ENCODE results near the gene WNK2.

The WNK2 gene

DNA sequence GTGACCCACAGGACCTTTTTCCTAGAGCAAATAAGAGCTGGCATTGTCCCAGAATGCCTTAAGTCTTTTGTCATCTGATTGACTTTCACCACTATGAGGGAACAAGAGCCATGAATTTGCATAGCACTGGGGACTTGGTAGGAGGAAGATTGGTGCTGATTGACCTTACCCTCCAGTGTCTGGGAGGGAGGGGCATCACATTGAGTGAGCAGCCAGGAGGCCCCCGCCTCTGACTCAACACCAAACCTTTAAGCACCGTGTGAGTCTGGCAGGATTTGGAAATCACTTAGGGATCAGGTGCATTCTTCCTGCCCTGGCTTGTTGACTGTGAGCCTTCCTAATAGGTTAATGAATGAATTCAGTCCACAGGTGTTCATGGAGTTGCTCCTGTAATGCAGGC, 40.7 kb downstream of the WNK2 start:
- H3K9me3 ChIP-seq (ENCODE audit: insufficient read depth, low read depth, low read length), result no peaks in the 10 kb centered on the region
- 26% methylated on average over 2 of the region's 2 CpGs for WGBS
- no peak overlapping the region for H3K9ac ChIP-seq (ENCODE audit: low read depth, low read length)
- H3K27ac ChIP-seq (ENCODE audit: low read depth, low read length), result no peak overlapping the region
- H3K4me3 ChIP-seq (ENCODE audit: low read length), result no peak overlapping the region
- no peaks in the 10 kb centered on the region for H3K27me3 ChIP-seq (ENCODE audit: insufficient read depth, low read length)
- H3K36me3 ChIP-seq (ENCODE audit: insufficient read depth, low read length), result no peaks in the 10 kb centered on the region
- peaks cover 9% of the 10 kb centered on the region for H3K4me1 ChIP-seq (ENCODE audit: insufficient read depth, low read length)

- 96% methylated on average over 6 of the region's 7 CpGs for WGBS
- no peaks in the 10 kb centered on the region for H3K9me3 ChIP-seq (ENCODE audit: insufficient read depth, low read depth, low read length)
Measured at GRCh38 chr9:93225417-93225816, 41.5 kb downstream of the WNK2 start.

GRCh38 chr9:93225892-93226291, 42.0 kb downstream of the WNK2 start:
- Histone ChIP-seq H3K4me3 (ENCODE audit: low read length) (no peak overlapping the region), H3K27ac (ENCODE audit: low read depth, low read length) (no peak overlapping the region), H3K27me3 (ENCODE audit: insufficient read depth, low read length) (no peaks in the 10 kb centered on the region), H3K9ac (ENCODE audit: low read depth, low read length) (no peak overlapping the region), H3K36me3 (ENCODE audit: insufficient read depth, low read length) (no peaks in the 10 kb centered on the region), H3K4me1 (ENCODE audit: insufficient read depth, low read length) (peaks cover 9% of the 10 kb centered on the region), H3K9me3 (ENCODE audit: insufficient read depth, low read depth, low read length) (no peaks in the 10 kb centered on the region)
- 96% methylated on average over 9 of the region's 9 CpGs for WGBS

More at GRCh38 chr9:93225417-93225816, 41.5 kb downstream of the WNK2 start:
- H3K4me1 ChIP-seq (ENCODE audit: insufficient read depth, low read length), result peaks cover 9% of the 10 kb centered on the region
- no peak overlapping the region for H3K4me3 ChIP-seq (ENCODE audit: low read length)
- no peaks in the 10 kb centered on the region for H3K27me3 ChIP-seq (ENCODE audit: insufficient read depth, low read length)
- no peak overlapping the region for H3K27ac ChIP-seq (ENCODE audit: low read depth, low read length)
- no peaks in the 10 kb centered on the region for H3K36me3 ChIP-seq (ENCODE audit: insufficient read depth, low read length)
- no peak overlapping the region for H3K9ac ChIP-seq (ENCODE audit: low read depth, low read length)

GRCh38 chr9:93226819-93227218, 42.9 kb downstream of the WNK2 start:
- Histone ChIP-seq H3K4me3 (ENCODE audit: low read length) (no peak overlapping the region), H3K36me3 (ENCODE audit: insufficient read depth, low read length) (no peaks in the 10 kb centered on the region), H3K9me3 (ENCODE audit: insufficient read depth, low read depth, low read length) (no peaks in the 10 kb centered on the region), H3K4me1 (ENCODE audit: insufficient read depth, low read length) (peaks cover 9% of the 10 kb centered on the region), H3K27ac (ENCODE audit: low read depth, low read length) (no peak overlapping the region), H3K9ac (ENCODE audit: low read depth, low read length) (no peak overlapping the region), H3K27me3 (ENCODE audit: insufficient read depth, low read length) (no peaks in the 10 kb centered on the region)
- 92% methylated on average over 4 of the region's 5 CpGs for WGBS

GRCh38 chr9:93228030-93228429, 44.1 kb downstream of the WNK2 start:
- peaks cover 9% of the 10 kb centered on the region for H3K4me1 ChIP-seq (ENCODE audit: insufficient read depth, low read length)
- H3K27me3 ChIP-seq (ENCODE audit: insufficient read depth, low read length), result no peaks in the 10 kb centered on the region
- no peak overlapping the region for H3K27ac ChIP-seq (ENCODE audit: low read depth, low read length)
- no peaks in the 10 kb centered on the region for H3K9me3 ChIP-seq (ENCODE audit: insufficient read depth, low read depth, low read length)
- H3K4me3 ChIP-seq (ENCODE audit: low read length), result no peak overlapping the region
- H3K36me3 ChIP-seq (ENCODE audit: insufficient read depth, low read length), result no peaks in the 10 kb centered on the region
- WGBS, result 94% methylated on average over 7 of the region's 7 CpGs
- no peak overlapping the region for H3K9ac ChIP-seq (ENCODE audit: low read depth, low read length)

DNA sequence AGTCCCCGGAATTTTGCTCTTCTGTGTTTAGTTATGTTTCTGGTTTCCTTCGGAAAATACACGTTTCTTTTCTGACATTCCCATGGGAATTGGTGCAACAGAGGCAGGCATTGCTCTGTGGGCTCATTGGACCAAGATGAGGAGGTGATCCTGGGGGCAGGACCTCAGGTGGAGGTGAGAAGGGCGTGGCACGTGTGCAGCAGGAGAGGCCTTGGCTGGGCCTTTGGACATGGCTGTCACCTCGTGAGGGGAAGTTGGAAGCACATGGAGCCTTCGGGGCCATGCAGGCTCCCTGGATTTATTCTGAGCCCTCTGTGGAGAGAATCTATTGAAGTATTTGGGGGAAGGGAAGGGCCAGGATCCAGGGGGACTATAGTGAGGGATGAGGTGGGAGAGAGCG, 44.5 kb downstream of the WNK2 start:
- H3K4me3 ChIP-seq (ENCODE audit: low read length), result no peak overlapping the region
- no peaks in the 10 kb centered on the region for H3K27me3 ChIP-seq (ENCODE audit: insufficient read depth, low read length)
- no peaks in the 10 kb centered on the region for H3K9me3 ChIP-seq (ENCODE audit: insufficient read depth, low read depth, low read length)
- H3K9ac ChIP-seq (ENCODE audit: low read depth, low read length), result no peak overlapping the region
- WGBS, result 89% methylated on average over 8 of the region's 8 CpGs
- no peaks in the 10 kb centered on the region for H3K36me3 ChIP-seq (ENCODE audit: insufficient read depth, low read length)
- H3K27ac ChIP-seq (ENCODE audit: low read depth, low read length), result no peak overlapping the region
- peaks cover 7% of the 10 kb centered on the region for H3K4me1 ChIP-seq (ENCODE audit: insufficient read depth, low read length)

- WGBS, result 95% methylated on average over 14 of the region's 14 CpGs
- Histone ChIP-seq H3K27ac (ENCODE audit: low read depth, low read length) (no peak overlapping the region), H3K4me3 (ENCODE audit: low read length) (no peak overlapping the region), H3K36me3 (ENCODE audit: insufficient read depth, low read length) (no peaks in the 10 kb centered on the region), H3K9ac (ENCODE audit: low read depth, low read length) (no peak overlapping the region), H3K27me3 (ENCODE audit: insufficient read depth, low read length) (no peaks in the 10 kb centered on the region), H3K4me1 (ENCODE audit: insufficient read depth, low read length) (0 out of 2 replicates have a peak, but pooled peaks cover under 1% of the 10 kb centered on the region), H3K9me3 (ENCODE audit: insufficient read depth, low read depth, low read length) (no peaks in the 10 kb centered on the region)
Measured at GRCh38 chr9:93229636-93230035, 45.7 kb downstream of the WNK2 start.

DNA sequence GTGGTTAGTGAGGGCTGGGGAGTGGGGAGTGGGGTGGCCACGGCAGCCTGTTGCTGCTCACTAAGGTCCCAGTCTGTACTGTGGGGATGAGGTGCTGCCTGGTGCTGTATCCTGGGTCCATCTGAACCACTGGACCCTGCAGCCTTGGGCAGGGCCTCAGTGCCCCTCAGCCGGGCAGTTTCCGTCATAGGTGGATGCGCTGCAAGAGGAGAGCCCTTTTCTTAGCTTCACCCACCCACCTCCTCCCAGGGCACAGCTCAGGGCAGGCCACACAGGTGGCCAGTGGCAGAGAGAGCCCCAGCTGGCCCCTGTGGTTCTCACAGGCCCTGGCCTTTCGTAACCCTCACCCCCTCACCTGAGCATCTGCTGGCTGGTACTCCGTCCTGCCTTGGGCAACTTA, 46.2 kb downstream of the WNK2 start:
- no peaks in the 10 kb centered on the region for H3K27me3 ChIP-seq (ENCODE audit: insufficient read depth, low read length)
- WGBS, result 96% methylated on average over 6 of the region's 6 CpGs
- no peaks in the 10 kb centered on the region for H3K4me1 ChIP-seq (ENCODE audit: insufficient read depth, low read length)
- H3K4me3 ChIP-seq (ENCODE audit: low read length), result no peak overlapping the region
- H3K36me3 ChIP-seq (ENCODE audit: insufficient read depth, low read length), result 0 out of 2 replicates have a peak, but pooled peaks cover 4% of the 10 kb centered on the region
- no peak overlapping the region for H3K27ac ChIP-seq (ENCODE audit: low read depth, low read length)
- no peak overlapping the region for H3K9ac ChIP-seq (ENCODE audit: low read depth, low read length)
- H3K9me3 ChIP-seq (ENCODE audit: insufficient read depth, low read depth, low read length), result no peaks in the 10 kb centered on the region

DNA sequence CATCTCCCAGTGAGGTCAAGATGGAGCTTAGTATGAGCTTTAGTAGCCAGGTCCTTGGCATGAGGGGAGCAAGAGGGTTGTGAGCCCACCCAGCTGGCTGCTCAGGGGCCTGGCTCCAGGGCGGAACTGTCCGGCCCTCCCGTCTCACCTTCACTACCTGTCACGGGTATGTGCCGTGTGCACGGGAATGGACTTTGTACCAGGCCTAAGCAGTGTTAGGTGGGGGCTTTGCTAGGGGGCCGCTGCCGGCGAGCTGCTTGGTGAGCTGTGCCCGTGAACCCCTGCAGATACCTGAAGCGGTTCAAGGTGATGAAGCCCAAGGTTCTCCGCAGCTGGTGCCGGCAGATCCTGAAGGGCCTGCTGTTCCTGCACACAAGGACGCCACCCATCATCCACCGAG, 46.7 kb downstream of the WNK2 start:
- Histone ChIP-seq H3K9me3 (ENCODE audit: insufficient read depth, low read depth, low read length) (no peaks in the 10 kb centered on the region), H3K36me3 (ENCODE audit: insufficient read depth, low read length) (0 out of 2 replicates have a peak, but pooled peaks cover 4% of the 10 kb centered on the region), H3K4me3 (ENCODE audit: low read length) (no peak overlapping the region), H3K9ac (ENCODE audit: low read depth, low read length) (no peak overlapping the region), H3K27ac (ENCODE audit: low read depth, low read length) (no peak overlapping the region), H3K4me1 (ENCODE audit: insufficient read depth, low read length) (no peaks in the 10 kb centered on the region), H3K27me3 (ENCODE audit: insufficient read depth, low read length) (no peaks in the 10 kb centered on the region)
- WGBS, result 91% methylated on average over 15 of the region's 15 CpGs

GRCh38 chr9:93231121-93231694, 47.3 kb downstream of the WNK2 start:
- H3K9me3 ChIP-seq (ENCODE audit: insufficient read depth, low read depth, low read length), result no peaks in the 10 kb centered on the region
- H3K36me3 ChIP-seq (ENCODE audit: insufficient read depth, low read length), result 0 out of 2 replicates have a peak, but pooled peaks cover 4% of the 10 kb centered on the region
- no peaks in the 10 kb centered on the region for H3K4me1 ChIP-seq (ENCODE audit: insufficient read depth, low read length)
- WGBS, result 90% methylated on average over 16 of the region's 16 CpGs
- H3K27me3 ChIP-seq (ENCODE audit: insufficient read depth, low read length), result no peaks in the 10 kb centered on the region
- H3K27ac ChIP-seq (ENCODE audit: low read depth, low read length), result no peak overlapping the region
- no peak overlapping the region for H3K4me3 ChIP-seq (ENCODE audit: low read length)
- no peak overlapping the region for H3K9ac ChIP-seq (ENCODE audit: low read depth, low read length)

- H3K9ac ChIP-seq (ENCODE audit: low read depth, low read length), result no peak overlapping the region
- H3K4me1 ChIP-seq (ENCODE audit: insufficient read depth, low read length), result no peaks in the 10 kb centered on the region
- H3K27ac ChIP-seq (ENCODE audit: low read depth, low read length), result no peak overlapping the region
- H3K9me3 ChIP-seq (ENCODE audit: insufficient read depth, low read depth, low read length), result no peaks in the 10 kb centered on the region
- 0 out of 2 replicates have a peak, but pooled peaks cover 4% of the 10 kb centered on the region for H3K36me3 ChIP-seq (ENCODE audit: insufficient read depth, low read length)
- no peaks in the 10 kb centered on the region for H3K27me3 ChIP-seq (ENCODE audit: insufficient read depth, low read length)
- WGBS, result 92% methylated on average over 10 of the region's 10 CpGs
- H3K4me3 ChIP-seq (ENCODE audit: low read length), result no peak overlapping the region
Measured at GRCh38 chr9:93231716-93232115, 47.8 kb downstream of the WNK2 start.

Measured in HUES64 (cell line).